ENCODE results near the gene UNC5CL. TPM values are rescaled to one million over a fixed set of nuclear protein-coding genes. Genes with fewer than 3 reads are reported as not detected.

Gene UNC5CL
- total RNA-seq, 1 experiment from 2014 or later = 1.1 TPM

GRCh38 chr6:41058783-41059181 is 19.8 kb upstream of the UNC5CL start:
- no peak for DNase-seq
- Histone ChIP-seq H3K27me3 (ENCODE audit: low read length) (no peaks in the 10 kb centered on the region), H2AFZ (ENCODE audit: low read length) (no peak overlapping the region), H3K4me3 (ENCODE audit: low read length) (no peak overlapping the region), H3K4me1 (ENCODE audit: low read length) (no peaks in the 10 kb centered on the region), H3K9me3 (ENCODE audit: low read length) (no peaks in the 10 kb centered on the region), H3K9me2 (replicated peaks; ENCODE audit: insufficient read depth, low read length) (no peaks in the 10 kb centered on the region), H3K36me3 (ENCODE audit: insufficient read depth, low read length) (no peaks in the 10 kb centered on the region), H3K4me2 (ENCODE audit: low read depth, low read length, poor library complexity, severe bottlenecking) (no peak overlapping the region), H3K27ac (ENCODE audit: low read length) (no peak overlapping the region), H4K20me1 (ENCODE audit: insufficient read depth, low read depth, low read length) (no peaks in the 10 kb centered on the region), H3K79me2 (ENCODE audit: low read length) (no peaks in the 10 kb centered on the region), H3K9ac (ENCODE audit: low read length) (no peak overlapping the region)

- no peaks in the 10 kb centered on the region for H3K9me2 ChIP-seq (replicated peaks; ENCODE audit: insufficient read depth, low read length)
- no peaks in the 10 kb centered on the region for H3K79me2 ChIP-seq (ENCODE audit: low read length)
- no peaks in the 10 kb centered on the region for H4K20me1 ChIP-seq (ENCODE audit: insufficient read depth, low read depth, low read length)
- H2AFZ ChIP-seq (ENCODE audit: low read length) = no peak overlapping the region
- H3K27me3 ChIP-seq (ENCODE audit: low read length) = no peaks in the 10 kb centered on the region
- DNase-seq = no peak
- no peak overlapping the region for H3K9ac ChIP-seq (ENCODE audit: low read length)
- H3K4me3 ChIP-seq (ENCODE audit: low read length) = no peak overlapping the region
- peaks cover 5% of the 10 kb centered on the region for H3K4me1 ChIP-seq (ENCODE audit: low read length)
- no peak overlapping the region for H3K27ac ChIP-seq (ENCODE audit: low read length)
- H3K36me3 ChIP-seq (ENCODE audit: insufficient read depth, low read length) = no peaks in the 10 kb centered on the region
- H3K4me2 ChIP-seq (ENCODE audit: low read depth, low read length, poor library complexity, severe bottlenecking) = no peak overlapping the region
- no peaks in the 10 kb centered on the region for H3K9me3 ChIP-seq (ENCODE audit: low read length)
These were observed 17.9 kb upstream of the UNC5CL start for GRCh38 chr6:41056768-41057490.

GRCh38 chr6:41055149-41055548 is 16.1 kb upstream of the UNC5CL start:
- Histone ChIP-seq H3K27ac (ENCODE audit: low read length) (no peak overlapping the region), H3K27me3 (ENCODE audit: low read length) (no peaks in the 10 kb centered on the region), H3K9me2 (replicated peaks; ENCODE audit: insufficient read depth, low read length) (no peaks in the 10 kb centered on the region), H3K4me2 (ENCODE audit: low read depth, low read length, poor library complexity, severe bottlenecking) (no peak overlapping the region), H3K36me3 (ENCODE audit: insufficient read depth, low read length) (no peaks in the 10 kb centered on the region), H4K20me1 (ENCODE audit: insufficient read depth, low read depth, low read length) (no peaks in the 10 kb centered on the region), H3K79me2 (ENCODE audit: low read length) (no peaks in the 10 kb centered on the region), H3K9ac (ENCODE audit: low read length) (no peak overlapping the region), H2AFZ (ENCODE audit: low read length) (no peak overlapping the region), H3K9me3 (ENCODE audit: low read length) (no peaks in the 10 kb centered on the region), H3K4me3 (ENCODE audit: low read length) (no peak overlapping the region), H3K4me1 (ENCODE audit: low read length) (peaks cover 10% of the 10 kb centered on the region)
- DNase-seq = no peak

GRCh38 chr6:41054511-41054910 is 15.5 kb upstream of the UNC5CL start:
- Histone ChIP-seq H3K27ac (ENCODE audit: low read length) (no peak overlapping the region), H4K20me1 (ENCODE audit: insufficient read depth, low read depth, low read length) (no peaks in the 10 kb centered on the region), H3K4me3 (ENCODE audit: low read length) (no peak overlapping the region), H3K9ac (ENCODE audit: low read length) (no peak overlapping the region), H3K4me2 (ENCODE audit: low read depth, low read length, poor library complexity, severe bottlenecking) (no peak overlapping the region), H3K4me1 (ENCODE audit: low read length) (peaks cover 10% of the 10 kb centered on the region), H3K9me3 (ENCODE audit: low read length) (no peaks in the 10 kb centered on the region), H3K9me2 (replicated peaks; ENCODE audit: insufficient read depth, low read length) (no peaks in the 10 kb centered on the region), H2AFZ (ENCODE audit: low read length) (no peak overlapping the region), H3K27me3 (ENCODE audit: low read length) (no peaks in the 10 kb centered on the region), H3K79me2 (ENCODE audit: low read length) (no peaks in the 10 kb centered on the region), H3K36me3 (ENCODE audit: insufficient read depth, low read length) (no peaks in the 10 kb centered on the region)
- no peak for DNase-seq

GRCh38 chr6:41053041-41053440 is 14.0 kb upstream of the UNC5CL start, which contains the start of gene APOBEC2:
APOBEC2 (plus strand) TSS chr6:41053202; CDS start chr6:41053348, 146 bp downstream.
- H3K9me2 ChIP-seq (replicated peaks; ENCODE audit: insufficient read depth, low read length) = no peaks in the 10 kb centered on the region
- H3K79me2 ChIP-seq (ENCODE audit: low read length) = no peaks in the 10 kb centered on the region
- H4K20me1 ChIP-seq (ENCODE audit: insufficient read depth, low read depth, low read length) = no peaks in the 10 kb centered on the region
- no peaks in the 10 kb centered on the region for H3K36me3 ChIP-seq (ENCODE audit: insufficient read depth, low read length)
- H3K27me3 ChIP-seq (ENCODE audit: low read length) = no peaks in the 10 kb centered on the region
- H3K4me3 ChIP-seq (ENCODE audit: low read length) = no peak within 1 kb of the TSS
- H2AFZ ChIP-seq (ENCODE audit: low read length) = peak within 1 kb of the TSS; percentile 87
- no peak within 1 kb of the TSS for H3K4me2 ChIP-seq (ENCODE audit: low read depth, low read length, poor library complexity, severe bottlenecking)
- H3K9me3 ChIP-seq (ENCODE audit: low read length) = no peaks in the 10 kb centered on the region
- H3K4me1 ChIP-seq (ENCODE audit: low read length) = peaks cover 10% of the 10 kb centered on the region
- H3K9ac ChIP-seq (ENCODE audit: low read length) = no peak within 1 kb of the TSS
- DNase-seq = no peak
- no peak within 1 kb of the TSS for H3K27ac ChIP-seq (ENCODE audit: low read length)

- Histone ChIP-seq H3K27ac (ENCODE audit: low read length) (no peak overlapping the region), H3K4me1 (ENCODE audit: low read length) (peaks cover 10% of the 10 kb centered on the region), H3K9ac (ENCODE audit: low read length) (no peak overlapping the region), H3K4me3 (ENCODE audit: low read length) (no peak overlapping the region), H2AFZ (ENCODE audit: low read length) (peak overlapping the region; percentile 87), H3K27me3 (ENCODE audit: low read length) (no peaks in the 10 kb centered on the region), H3K36me3 (ENCODE audit: insufficient read depth, low read length) (no peaks in the 10 kb centered on the region), H4K20me1 (ENCODE audit: insufficient read depth, low read depth, low read length) (no peaks in the 10 kb centered on the region), H3K79me2 (ENCODE audit: low read length) (no peaks in the 10 kb centered on the region), H3K4me2 (ENCODE audit: low read depth, low read length, poor library complexity, severe bottlenecking) (no peak overlapping the region), H3K9me3 (ENCODE audit: low read length) (no peaks in the 10 kb centered on the region), H3K9me2 (replicated peaks; ENCODE audit: insufficient read depth, low read length) (no peaks in the 10 kb centered on the region)
- peak; percentile 64 for DNase-seq
These were observed 12.9 kb upstream of the UNC5CL start for GRCh38 chr6:41051873-41052272.

GRCh38 chr6:41050536-41050935 is 11.5 kb upstream of the UNC5CL start:
- Histone ChIP-seq H2AFZ (ENCODE audit: low read length) (no peak overlapping the region), H3K9ac (ENCODE audit: low read length) (no peak overlapping the region), H3K9me2 (replicated peaks; ENCODE audit: insufficient read depth, low read length) (no peaks in the 10 kb centered on the region), H3K4me3 (ENCODE audit: low read length) (no peak overlapping the region), H3K9me3 (ENCODE audit: low read length) (no peaks in the 10 kb centered on the region), H4K20me1 (ENCODE audit: insufficient read depth, low read depth, low read length) (no peaks in the 10 kb centered on the region), H3K4me1 (ENCODE audit: low read length) (peaks cover 10% of the 10 kb centered on the region), H3K27ac (ENCODE audit: low read length) (no peak overlapping the region), H3K36me3 (ENCODE audit: insufficient read depth, low read length) (no peaks in the 10 kb centered on the region), H3K79me2 (ENCODE audit: low read length) (no peaks in the 10 kb centered on the region), H3K27me3 (ENCODE audit: low read length) (no peaks in the 10 kb centered on the region), H3K4me2 (ENCODE audit: low read depth, low read length, poor library complexity, severe bottlenecking) (no peak overlapping the region)
- DNase-seq = no peak

GRCh38 chr6:41049955-41050354 is 10.9 kb upstream of the UNC5CL start:
- no peak overlapping the region for H3K4me3 ChIP-seq (ENCODE audit: low read length)
- H3K27me3 ChIP-seq (ENCODE audit: low read length) = no peaks in the 10 kb centered on the region
- H3K79me2 ChIP-seq (ENCODE audit: low read length) = no peaks in the 10 kb centered on the region
- DNase-seq = no peak
- no peaks in the 10 kb centered on the region for H3K9me3 ChIP-seq (ENCODE audit: low read length)
- H3K9ac ChIP-seq (ENCODE audit: low read length) = no peak overlapping the region
- H2AFZ ChIP-seq (ENCODE audit: low read length) = no peak overlapping the region
- H4K20me1 ChIP-seq (ENCODE audit: insufficient read depth, low read depth, low read length) = no peaks in the 10 kb centered on the region
- no peaks in the 10 kb centered on the region for H3K9me2 ChIP-seq (replicated peaks; ENCODE audit: insufficient read depth, low read length)
- H3K27ac ChIP-seq (ENCODE audit: low read length) = no peak overlapping the region
- peaks cover 10% of the 10 kb centered on the region for H3K4me1 ChIP-seq (ENCODE audit: low read length)
- H3K4me2 ChIP-seq (ENCODE audit: low read depth, low read length, poor library complexity, severe bottlenecking) = no peak overlapping the region
- no peaks in the 10 kb centered on the region for H3K36me3 ChIP-seq (ENCODE audit: insufficient read depth, low read length)
